OCI-LY1 (cell line): Measurements from ENCODE around the gene IRAK3.
"Not testable (repeated sequence)": the region's sequence is repeated elsewhere in the genome, so short reads cannot be mapped to it uniquely, and the experiment has no call there.

Experiments
- H2AFZ ChIP-seq: fragments of 200-600 bp; sonication (generic), shearing (Covaris generic); 2 replicates; pipeline ENCODE4 v1.6.0; 2014; ENCODE audit warnings: antibody characterized with exemption, mild to moderate bottlenecking, low read length
- H3F3A ChIP-seq: fragments of 200-600 bp; sonication (generic), shearing (Covaris generic); 2 replicates; pipeline ENCODE4 v1.6.0; 2014; ENCODE audit warnings: mild to moderate bottlenecking, antibody characterized with exemption, low read length, moderate library complexity; ENCODE audit not compliant: insufficient read depth
- H3K27ac ChIP-seq: fragments of 200-600 bp; sonication (generic); 2 replicates; pipeline ENCODE4 v1.5.1; 2014; ENCODE audit warnings: low read length, mixed run types, mild to moderate bottlenecking, low read depth; ENCODE audit not compliant: poor library complexity, severe bottlenecking
- H3K27me3 ChIP-seq: fragments of 200-600 bp; sonication (generic); 2 replicates; pipeline ENCODE4 v1.6.0; 2014; ENCODE audit warnings: antibody characterized with exemption, mild to moderate bottlenecking, low read length, moderate library complexity; ENCODE audit not compliant: insufficient read depth
- H3K36me3 ChIP-seq: fragments of 200-600 bp; sonication (generic); 2 replicates; pipeline ENCODE4 v1.6.1; 2014; ENCODE audit warnings: mild to moderate bottlenecking, antibody characterized with exemption, low read length, moderate library complexity, mixed read lengths; ENCODE audit not compliant: insufficient read depth
- H3K4me1 ChIP-seq: fragments of 200-600 bp; sonication (generic); 2 replicates; pipeline ENCODE4 v1.5.1; 2014; ENCODE audit warnings: mild to moderate bottlenecking, low read length, moderate library complexity; ENCODE audit not compliant: insufficient read depth, severe bottlenecking
- H3K4me2 ChIP-seq: fragments of 200-600 bp; sonication (generic), shearing (Covaris generic); 2 replicates; pipeline ENCODE4 v1.6.1; 2014; ENCODE audit warnings: low read length
- H3K4me3 ChIP-seq: fragments of 200-600 bp; sonication (generic); 2 replicates; pipeline ENCODE4 v1.5.1; 2014; ENCODE audit warnings: low read length, low read depth, mild to moderate bottlenecking, mixed read lengths; ENCODE audit not compliant: poor library complexity, severe bottlenecking
- H3K79me2 ChIP-seq: fragments of 200-600 bp; shearing (Covaris generic); 2 replicates; pipeline ENCODE4 v1.6.1; 2016; ENCODE audit warnings: mixed run types, low read length, mixed read lengths; ENCODE audit not compliant: insufficient read depth
- H3K9ac ChIP-seq: fragments of 200-600 bp; sonication (generic), shearing (Covaris generic); 2 replicates; pipeline ENCODE4 v1.6.1; 2014; ENCODE audit warnings: mild to moderate bottlenecking, low read length, mixed read lengths
- H3K9me2 ChIP-seq: fragments of 200-600 bp; sonication (generic), shearing (Covaris generic); 2 replicates; pipeline ENCODE4 v1.6.1; 2014; ENCODE audit warnings: low read depth, mild to moderate bottlenecking, low read length, mixed read lengths
- H3K9me3 ChIP-seq: fragments of 200-600 bp; shearing (Covaris generic); 2 replicates; pipeline ENCODE4 v1.6.1; 2014; ENCODE audit warnings: low read length, mixed read lengths
- H4K20me1 ChIP-seq: fragments of 200-600 bp; sonication (generic), shearing (Covaris generic); 2 replicates; pipeline ENCODE4 v1.6.0; 2016; ENCODE audit warnings: mild to moderate bottlenecking, low read length; ENCODE audit not compliant: insufficient read depth
- CTCF ChIP-seq: fragments of 200-600 bp; sonication (generic), shearing (Covaris generic); IDR thresholded peaks from 2 replicates; pipeline ENCODE4 v1.5.1; 2017; ENCODE audit warnings: mild to moderate bottlenecking, antibody characterized with exemption, low read length, moderate library complexity, mixed read lengths
- EZH2 ChIP-seq: fragments of 200-600 bp; sonication (generic), shearing (Covaris generic); IDR thresholded peaks from 2 replicates; pipeline ENCODE4 v1.8.0; 2017; ENCODE audit warnings: borderline replicate concordance, mixed run types, mild to moderate bottlenecking, antibody characterized with exemption, low read length, moderate library complexity, mixed read lengths

Gene IRAK3

DNA sequence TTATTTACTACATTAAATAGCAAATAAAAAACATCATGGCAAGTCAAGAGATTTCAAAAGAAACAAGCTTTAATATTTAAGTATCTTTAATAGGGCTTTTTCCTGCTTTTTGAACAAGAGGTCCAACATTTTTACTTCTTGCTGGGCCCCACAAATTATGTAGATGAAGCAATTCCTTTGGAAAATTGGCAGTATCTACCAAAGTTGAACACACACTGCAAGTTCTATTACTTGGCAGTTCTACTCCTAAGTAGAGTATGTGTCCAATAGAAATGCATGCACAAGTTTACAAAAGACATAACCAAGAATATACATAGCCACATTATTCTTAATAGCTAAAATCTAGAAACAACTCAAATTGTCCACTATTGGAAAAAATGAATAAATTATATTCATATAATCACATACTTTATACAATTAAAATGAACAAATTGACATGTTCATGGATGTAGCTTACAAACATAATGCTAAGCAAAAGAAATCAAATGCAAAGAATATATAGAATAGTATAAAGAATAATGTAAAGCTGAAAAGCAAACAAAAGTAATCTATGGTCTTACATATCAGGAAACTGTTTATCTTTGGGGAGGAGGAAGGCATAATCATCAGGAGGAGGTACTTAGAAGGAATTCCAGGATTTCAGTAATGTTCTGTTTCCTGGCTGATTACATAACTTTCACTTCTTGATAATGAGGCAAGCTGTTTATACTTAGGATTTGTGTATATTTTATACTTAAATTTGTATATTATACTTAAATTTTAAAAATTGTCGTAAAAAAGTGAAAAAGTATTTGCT, 12.7 kb upstream of the IRAK3 start:
- Histone ChIP-seq H3K27me3 (no peaks in the 10 kb centered on the region), H4K20me1 (no peaks in the 10 kb centered on the region), H3K9ac (no peak overlapping the region), H3K9me3 (no peaks in the 10 kb centered on the region), H3K4me1 (no peaks in the 10 kb centered on the region), H3K79me2 (no peaks in the 10 kb centered on the region), H3K27ac (no peak overlapping the region), H3K9me2 (no peaks in the 10 kb centered on the region), H3K4me2 (no peak overlapping the region), H3F3A (no peaks in the 10 kb centered on the region), H3K36me3 (no peaks in the 10 kb centered on the region), H2AFZ (no peak overlapping the region), H3K4me3 (no peak overlapping the region)
- no peak for TF ChIP-seq CTCF
- no peak for TF ChIP-seq EZH2

DNA sequence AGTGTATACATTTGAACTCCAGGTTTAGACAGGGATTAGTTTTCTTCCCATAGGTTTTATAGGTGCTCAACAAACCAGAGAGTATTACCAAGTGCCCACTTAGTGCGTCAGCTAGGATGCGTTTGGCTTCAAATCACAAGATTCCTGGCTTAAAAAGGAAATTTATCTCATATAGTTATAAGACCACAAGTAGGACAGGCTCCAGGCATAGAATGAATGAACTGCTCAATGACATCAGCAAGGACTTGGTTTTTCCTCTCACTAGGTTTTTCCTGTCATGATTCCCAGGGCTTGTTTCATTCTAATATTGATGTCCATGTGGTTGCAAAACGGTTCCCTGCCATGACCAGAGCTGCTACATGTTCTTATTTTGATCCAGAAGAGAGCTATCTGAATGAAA, 6.1 kb upstream of the IRAK3 start:
- no peaks in the 10 kb centered on the region for H3K9me2 ChIP-seq
- H3K27me3 ChIP-seq: no peaks in the 10 kb centered on the region
- TF ChIP-seq EZH2: no peak
- TF ChIP-seq CTCF: no peak
- no peak overlapping the region for H3K9ac ChIP-seq
- H3K27ac ChIP-seq: no peak overlapping the region
- H2AFZ ChIP-seq: no peak overlapping the region
- H3K4me2 ChIP-seq: no peak overlapping the region
- no peaks in the 10 kb centered on the region for H3K9me3 ChIP-seq
- H3K4me1 ChIP-seq: no peaks in the 10 kb centered on the region
- no peaks in the 10 kb centered on the region for H4K20me1 ChIP-seq
- H3K79me2 ChIP-seq: no peaks in the 10 kb centered on the region
- no peaks in the 10 kb centered on the region for H3F3A ChIP-seq
- no peak overlapping the region for H3K4me3 ChIP-seq
- H3K36me3 ChIP-seq: no peaks in the 10 kb centered on the region

GRCh38 chr12:66184822-66185221, 4.2 kb upstream of the IRAK3 start:
- not testable (repeated sequence) for H3K4me3 ChIP-seq, H3K27ac ChIP-seq, H3K27me3 ChIP-seq, H3K36me3 ChIP-seq, H3K4me2 ChIP-seq, H3F3A ChIP-seq, H3K79me2 ChIP-seq, H2AFZ ChIP-seq, H3K9me2 ChIP-seq, H3K9me3 ChIP-seq, H3K9ac ChIP-seq, H4K20me1 ChIP-seq, H3K4me1 ChIP-seq

GRCh38 chr12:66187036-66187435, 2.0 kb upstream of the IRAK3 start:
- H3K27ac ChIP-seq: no peak overlapping the region
- H4K20me1 ChIP-seq: no peaks in the 10 kb centered on the region
- H3K36me3 ChIP-seq: no peaks in the 10 kb centered on the region
- H3K9ac ChIP-seq: no peak overlapping the region
- H3K4me2 ChIP-seq: no peak overlapping the region
- H3K9me2 ChIP-seq: no peaks in the 10 kb centered on the region
- H3K79me2 ChIP-seq: no peaks in the 10 kb centered on the region
- no peak overlapping the region for H2AFZ ChIP-seq
- H3K27me3 ChIP-seq: no peaks in the 10 kb centered on the region
- no peaks in the 10 kb centered on the region for H3F3A ChIP-seq
- H3K4me3 ChIP-seq: no peak overlapping the region
- H3K9me3 ChIP-seq: no peaks in the 10 kb centered on the region
- no peaks in the 10 kb centered on the region for H3K4me1 ChIP-seq
- TF ChIP-seq CTCF: no peak
- TF ChIP-seq EZH2: no peak
